ENCODE results near the gene GALNT2.

The GALNT2 gene

GRCh38 chr1:230105245-230105753, 38.3 kb downstream of the GALNT2 start:
- peaks cover 100% of the 10 kb centered on the region for H3K4me1 ChIP-seq
- peaks cover 31% of the 10 kb centered on the region for H3K36me3 ChIP-seq
- H3K4me3 ChIP-seq: no peak overlapping the region
- peaks cover 100% of the 10 kb centered on the region for H4K20me1 ChIP-seq
- H3K27ac ChIP-seq: peak overlapping the region; percentile 10
- H3K27me3 ChIP-seq: no peaks in the 10 kb centered on the region
- no peaks in the 10 kb centered on the region for H3K9me3 ChIP-seq
- TF ChIP-seq Cebpa-rat (IDR thresholded peaks at IDR 0.05): no peak
- peak overlapping the region; percentile 91 for H3K4me2 ChIP-seq
- H3K9ac ChIP-seq: peak overlapping the region; percentile 33

- TF ChIP-seq Cebpa-rat (IDR thresholded peaks at IDR 0.05): peak; percentile 80
- H3K4me3 ChIP-seq: no peak overlapping the region
- H3K27me3 ChIP-seq: no peaks in the 10 kb centered on the region
- H3K36me3 ChIP-seq: peaks cover 31% of the 10 kb centered on the region
- peak overlapping the region; percentile 91 for H3K4me2 ChIP-seq
- peak overlapping the region; percentile 77 for H3K27ac ChIP-seq
- peaks cover 100% of the 10 kb centered on the region for H3K4me1 ChIP-seq
- H4K20me1 ChIP-seq: peaks cover 99% of the 10 kb centered on the region
- no peaks in the 10 kb centered on the region for H3K9me3 ChIP-seq
- no peak overlapping the region for H3K9ac ChIP-seq
Measured at GRCh38 chr1:230105754-230106625, 39.0 kb downstream of the GALNT2 start.

GRCh38 chr1:230107941-230108340, 40.9 kb downstream of the GALNT2 start:
- H3K4me2 ChIP-seq: peak overlapping the region; percentile 91

GRCh38 chr1:230108580-230108979, 41.5 kb downstream of the GALNT2 start:
- Histone ChIP-seq H3K27me3 (no peaks in the 10 kb centered on the region), H3K4me3 (no peak overlapping the region), H3K27ac (peak overlapping the region; percentile 77), H3K4me2 (peak overlapping the region; percentile 91), H3K9me3 (no peaks in the 10 kb centered on the region), H3K4me1 (peaks cover 96% of the 10 kb centered on the region), H3K36me3 (peaks cover 36% of the 10 kb centered on the region), H4K20me1 (peaks cover 75% of the 10 kb centered on the region), H3K9ac (peak overlapping the region; percentile 47; the same call in 1 of the 2 replicates)
- no peak for TF ChIP-seq Cebpa-rat (IDR thresholded peaks at IDR 0.05)

More at GRCh38 chr1:230107941-230108340, 40.9 kb downstream of the GALNT2 start:
- H3K4me3 ChIP-seq: no peak overlapping the region
- H3K27me3 ChIP-seq: no peaks in the 10 kb centered on the region
- TF ChIP-seq Cebpa-rat (IDR thresholded peaks at IDR 0.05): no peak
- H3K9me3 ChIP-seq: no peaks in the 10 kb centered on the region
- H3K4me1 ChIP-seq: peaks cover 99% of the 10 kb centered on the region
- H3K27ac ChIP-seq: 0 out of 2 replicates have a peak overlapping the region, but pooled peaks have one; percentile 77
- no peak overlapping the region for H3K9ac ChIP-seq
- peaks cover 81% of the 10 kb centered on the region for H4K20me1 ChIP-seq
- peaks cover 31% of the 10 kb centered on the region for H3K36me3 ChIP-seq

- H3K4me1 ChIP-seq: peaks cover 92% of the 10 kb centered on the region
Measured at GRCh38 chr1:230109066-230109465, 42.0 kb downstream of the GALNT2 start.

GRCh38 chr1:230109895-230110667, 43.0 kb downstream of the GALNT2 start:
- H3K27ac ChIP-seq: peak overlapping the region; percentile 77
- peak overlapping the region; percentile 91 for H3K4me2 ChIP-seq
- peak overlapping the region; percentile 15; the same call in 1 of the 2 replicates for H3K4me3 ChIP-seq
- no peaks in the 10 kb centered on the region for H3K9me3 ChIP-seq
- TF ChIP-seq Cebpa-rat (IDR thresholded peaks at IDR 0.05): no peak
- H3K36me3 ChIP-seq: peaks cover 50% of the 10 kb centered on the region
- H3K4me1 ChIP-seq: peaks cover 88% of the 10 kb centered on the region
- H4K20me1 ChIP-seq: peaks cover 60% of the 10 kb centered on the region
- H3K27me3 ChIP-seq: no peaks in the 10 kb centered on the region
- peak overlapping the region; percentile 30 for H3K9ac ChIP-seq

More at GRCh38 chr1:230109066-230109465, 42.0 kb downstream of the GALNT2 start:
- no peak for TF ChIP-seq Cebpa-rat (IDR thresholded peaks at IDR 0.05)
- Histone ChIP-seq H3K27me3 (no peaks in the 10 kb centered on the region), H4K20me1 (peaks cover 70% of the 10 kb centered on the region), H3K9ac (peak overlapping the region; percentile 47; the same call in 1 of the 2 replicates), H3K4me2 (peak overlapping the region; percentile 91), H3K36me3 (peaks cover 41% of the 10 kb centered on the region), H3K27ac (peak overlapping the region; percentile 77), H3K9me3 (no peaks in the 10 kb centered on the region), H3K4me3 (0 out of 2 replicates have a peak overlapping the region, but pooled peaks have one; percentile 15)

- Histone ChIP-seq H3K27me3 (no peaks in the 10 kb centered on the region), H4K20me1 (peaks cover 51% of the 10 kb centered on the region), H3K27ac (peak overlapping the region; percentile 77; the same call in 1 of the 2 replicates), H3K9ac (peak overlapping the region; percentile 89), H3K4me2 (peak overlapping the region; percentile 91), H3K4me1 (peaks cover 88% of the 10 kb centered on the region), H3K4me3 (peak overlapping the region; percentile 71), H3K36me3 (peaks cover 49% of the 10 kb centered on the region), H3K9me3 (no peaks in the 10 kb centered on the region)
- TF ChIP-seq Cebpa-rat (IDR thresholded peaks at IDR 0.05): no peak
Measured at GRCh38 chr1:230110971-230111370, 43.9 kb downstream of the GALNT2 start.

- peak overlapping the region; percentile 71 for H3K4me3 ChIP-seq
- H3K9me3 ChIP-seq: no peaks in the 10 kb centered on the region
- H3K27me3 ChIP-seq: no peaks in the 10 kb centered on the region
- H3K36me3 ChIP-seq: peaks cover 53% of the 10 kb centered on the region
- H3K4me2 ChIP-seq: peak overlapping the region; percentile 91
- peaks cover 39% of the 10 kb centered on the region for H4K20me1 ChIP-seq
- TF ChIP-seq Cebpa-rat (IDR thresholded peaks at IDR 0.05): no peak
- peak overlapping the region; percentile 95 for H3K27ac ChIP-seq
- H3K9ac ChIP-seq: peak overlapping the region; percentile 89
- H3K4me1 ChIP-seq: peaks cover 88% of the 10 kb centered on the region
Measured at GRCh38 chr1:230112131-230112701, 45.2 kb downstream of the GALNT2 start.

- H4K20me1 ChIP-seq: peaks cover 33% of the 10 kb centered on the region
- TF ChIP-seq Cebpa-rat (IDR thresholded peaks at IDR 0.05): no peak
- H3K27me3 ChIP-seq: no peaks in the 10 kb centered on the region
- H3K9ac ChIP-seq: peak overlapping the region; percentile 89
- H3K4me2 ChIP-seq: peak overlapping the region; percentile 91
- H3K9me3 ChIP-seq: no peaks in the 10 kb centered on the region
- H3K4me1 ChIP-seq: peaks cover 88% of the 10 kb centered on the region
- peak overlapping the region; percentile 95 for H3K27ac ChIP-seq
- peak overlapping the region; percentile 71 for H3K4me3 ChIP-seq
- H3K36me3 ChIP-seq: peaks cover 50% of the 10 kb centered on the region
Measured at GRCh38 chr1:230112782-230113181, 45.7 kb downstream of the GALNT2 start.
